HG02981 (cell line): ENCODE results near the gene EHD1.

Experiments
- ATAC-seq: cut with Tn5 transposase; IDR thresholded peaks from one replicate; pipeline ENCODE4 v1.9.1; 2021; ENCODE audit warnings: mild to moderate bottlenecking, moderate library complexity; ENCODE audit not compliant: unreplicated experiment

EHD1 gene

GRCh38 chr11:64878494-64879243 is at the start of gene EHD1:
Gene EHD1, minus strand, starts transcription at chr11:64878621. Its CDS starts 157 bp downstream, at chr11:64878464.
- ATAC-seq = peak; percentile 65

GRCh38 chr11:64926689-64927088 is 48.3 kb upstream of the EHD1 start:
- no peak for ATAC-seq

GRCh38 chr11:64925536-64926436 is 47.4 kb upstream of the EHD1 start:
- ATAC-seq = no peak

GRCh38 chr11:64924910-64925284 is 46.5 kb upstream of the EHD1 start:
- ATAC-seq = no peak

- ATAC-seq = peak; percentile 81
Observed at GRCh38 chr11:64923944-64924909, 45.8 kb upstream of the EHD1 start, which contains the start of gene PPP2R5B. Gene PPP2R5B, plus strand, starts transcription at chr11:64924689. Its CDS starts 1,046 bp downstream, at chr11:64925735.

GRCh38 chr11:64923151-64923661 is 44.8 kb upstream of the EHD1 start:
- ATAC-seq = no peak

- no peak for ATAC-seq
Observed at GRCh38 chr11:64921384-64921783, 43.0 kb upstream of the EHD1 start.

- ATAC-seq = no peak
Observed at GRCh38 chr11:64920124-64920523, 41.7 kb upstream of the EHD1 start.

- no peak for ATAC-seq
Observed at GRCh38 chr11:64919627-64920026, 41.2 kb upstream of the EHD1 start.

- ATAC-seq = no peak
Observed at GRCh38 chr11:64918017-64918416, 39.6 kb upstream of the EHD1 start.

- ATAC-seq = no peak
Observed at GRCh38 chr11:64917663-64917995, 39.2 kb upstream of the EHD1 start.

GRCh38 chr11:64916775-64917662 is 38.6 kb upstream of the EHD1 start, which contains the start of gene ATG2A:
Gene ATG2A, minus strand, starts transcription at chr11:64917209. Its CDS starts 74 bp downstream, at chr11:64917135.
- ATAC-seq = peak; percentile 94

GRCh38 chr11:64916040-64916774 is 37.8 kb upstream of the EHD1 start:
- no peak for ATAC-seq

- ATAC-seq = no peak
Observed at GRCh38 chr11:64915376-64915887, 37.0 kb upstream of the EHD1 start.

GRCh38 chr11:64914123-64914522 is 35.7 kb upstream of the EHD1 start:
- ATAC-seq = no peak

GRCh38 chr11:64913171-64913727 is 34.8 kb upstream of the EHD1 start:
- ATAC-seq = no peak

- ATAC-seq = no peak
Observed at GRCh38 chr11:64911689-64912088, 33.3 kb upstream of the EHD1 start.

GRCh38 chr11:64911142-64911541 is 32.7 kb upstream of the EHD1 start:
- ATAC-seq = no peak
